Endothelial cell of umbilical vein (primary cell): Measurements from ENCODE around the gene FUT9. TPM values are rescaled to one million over a fixed set of nuclear protein-coding genes. Genes with fewer than 3 reads are reported as not detected.

Experiments
- BruUV-seq: library from RNA; stranded (reverse); fragments of 400-500 nt; replicated peaks from 2 replicates; lab custom pipeline; 2021; lab: Mats Ljungman, UMichigan
- CTCF ChIA-PET: fragments of 300-600, 350-600 bp; sonication (Branson Sonifier 250); formaldehyde crosslinking; loops from one replicate; lab custom pipeline; 2021; ENCODE audit warnings: antibody characterized with exemption, inconsistent platforms; lab: Charles Lee
- POLR2A ChIA-PET: fragments of 300-600, 350-600 bp; sonication (Branson Sonifier 250); formaldehyde crosslinking; loops from one replicate; lab custom pipeline; 2021; ENCODE audit warnings: antibody characterized with exemption, inconsistent platforms; lab: Charles Lee
- DNase-seq: peaks from one replicate; pipeline ENCODE4 v3.0.0-alpha.2; 2011; ENCODE audit warnings: low read depth, low spot score
- FAIRE-seq: peaks from 2 replicates; lab custom pipeline; 2011; peaks lifted over from hg19 to GRCh38; lab: Jason Lieb, UNC
- H2AFZ ChIP-seq: 2 replicates; pipeline ENCODE4 v1.6.0; 2012; ENCODE audit warnings: low read depth, low read length, control low read depth, inconsistent platforms
- H3K27ac ChIP-seq: 2 replicates; pipeline ENCODE4 v1.5.1; 2011; ENCODE audit warnings: low read depth, mild to moderate bottlenecking, control low read depth, low read length, moderate library complexity; ENCODE audit not compliant: insufficient read depth
- H3K27me3 ChIP-seq, 2 experiments: 2 replicates each; pipeline versions ENCODE4 v1.6.0 to v1.6.1; 2011; ENCODE audit warnings: low read length in 2 of 2, mixed read lengths in 1 of 2; ENCODE audit not compliant: control insufficient read depth in 2 of 2, insufficient read depth in 2 of 2
- H3K36me3 ChIP-seq, 2 experiments: 2 replicates in 1 of 2; 3 replicates in 1 of 2; pipeline ENCODE4 v1.5.1; 2011; ENCODE audit warnings: low read length in 2 of 2, mild to moderate bottlenecking in 1 of 2, moderate library complexity in 1 of 2; ENCODE audit not compliant: control insufficient read depth in 2 of 2, insufficient read depth in 2 of 2; ENCODE audit errors: extremely low read depth in 1 of 2
- H3K4me1 ChIP-seq: 3 replicates; pipeline ENCODE4 v1.5.1; 2011; ENCODE audit warnings: mild to moderate bottlenecking, low read length; ENCODE audit not compliant: control insufficient read depth, insufficient read depth; ENCODE audit errors: extremely low read depth
- H3K4me2 ChIP-seq: 2 replicates; pipeline ENCODE4 v1.6.1; 2011; ENCODE audit warnings: low read length, control low read depth, mixed read lengths; ENCODE audit not compliant: insufficient read depth
- H3K4me3 ChIP-seq, 3 experiments: fragments of 200-600 bp in 1 of 3; sonication (generic), shearing (Covaris generic) in 1 of 3; replicated peaks in 1 of 3; 2 replicates each; pipeline ENCODE4 v1.5.1; 2011 to 2016; ENCODE audit warnings: control low read depth in 3 of 3, low read length in 3 of 3, mild to moderate bottlenecking in 2 of 3, inconsistent platforms in 1 of 3, low read depth in 1 of 3, moderate library complexity in 1 of 3; ENCODE audit not compliant: insufficient read depth in 1 of 3
- H3K79me2 ChIP-seq: 2 replicates; pipeline ENCODE4 v1.6.0; 2012; ENCODE audit warnings: low read length, inconsistent platforms; ENCODE audit not compliant: control insufficient read depth, insufficient read depth
- H3K9ac ChIP-seq: replicated peaks from 2 replicates; pipeline ENCODE3; 2011; ENCODE audit warnings: low read length, control low read depth; ENCODE audit not compliant: insufficient read depth; ENCODE audit errors: extremely low read depth
- H3K9me1 ChIP-seq: replicated peaks from 3 replicates; pipeline ENCODE4 v1.6.0; 2011; ENCODE audit warnings: mild to moderate bottlenecking, low read length; ENCODE audit not compliant: control insufficient read depth, insufficient read depth; ENCODE audit errors: extremely low read depth
- H3K9me3 ChIP-seq: replicated peaks from 2 replicates; pipeline ENCODE4 v1.5.1; 2012; ENCODE audit warnings: low read length, inconsistent platforms; ENCODE audit not compliant: control insufficient read depth, insufficient read depth
- H4K20me1 ChIP-seq: replicated peaks from 2 replicates; pipeline ENCODE3; 2011; ENCODE audit warnings: mild to moderate bottlenecking, low read length; ENCODE audit not compliant: control insufficient read depth, insufficient read depth; ENCODE audit errors: extremely low read depth
- CTCF ChIP-seq, 2 donors: IDR thresholded peaks; 1 replicate in 1 of 2; 2 replicates in 1 of 2; pipeline ENCODE4 v1.5.1; 2011; ENCODE audit warnings: low read length in 2 of 2, mild to moderate bottlenecking in 2 of 2, moderate library complexity in 2 of 2, control low read depth in 1 of 2, inconsistent platforms in 1 of 2, low read depth in 1 of 2; ENCODE audit not compliant: insufficient read depth in 1 of 2; ENCODE audit errors: extremely low read depth in 1 of 2
- EZH2 ChIP-seq: IDR thresholded peaks from 2 replicates; pipeline ENCODE4 v1.6.1; 2012; ENCODE audit warnings: borderline replicate concordance, low read depth, mild to moderate bottlenecking, moderate library complexity, low read length, inconsistent platforms; ENCODE audit not compliant: severe bottlenecking
- FOS ChIP-seq: IDR thresholded peaks from 2 replicates; pipeline ENCODE4 v1.6.1; 2011; ENCODE audit warnings: mild to moderate bottlenecking, low read length, moderate library complexity, borderline replicate concordance; ENCODE audit not compliant: insufficient read depth
- GATA2 ChIP-seq: IDR thresholded peaks from 2 replicates; pipeline ENCODE4 v1.7.0; 2011; ENCODE audit warnings: low read depth, mild to moderate bottlenecking, moderate library complexity, mixed read lengths, low read length; ENCODE audit not compliant: insufficient read length, insufficient read depth
- JUN ChIP-seq: IDR thresholded peaks from 2 replicates; pipeline ENCODE4 v1.6.1; 2011; ENCODE audit warnings: borderline replicate concordance, low read depth; ENCODE audit not compliant: insufficient read length, insufficient read depth
- MAX ChIP-seq: IDR thresholded peaks from 2 replicates; pipeline ENCODE4 v1.6.1; 2011; ENCODE audit not compliant: insufficient read depth, insufficient read length
- MYC ChIP-seq: IDR thresholded peaks from one replicate; pipeline ENCODE4 v1.6.1; 2011; ENCODE audit warnings: mild to moderate bottlenecking, low read depth, low read length
- POLR2A ChIP-seq: IDR thresholded peaks from 2 replicates; pipeline ENCODE4 v1.6.1; 2012; ENCODE audit warnings: low read depth, mild to moderate bottlenecking, control low read depth, low read length
- POLR2AphosphoS5 ChIP-seq: IDR thresholded peaks from 2 replicates; pipeline ENCODE4 v1.6.1; 2012; ENCODE audit warnings: low read depth, mild to moderate bottlenecking, control low read depth, low read length, moderate library complexity; ENCODE audit not compliant: insufficient read depth
- dilution Hi-C: fragments of 300-500 bp; cut with MboI; formaldehyde crosslinking; loops from one replicate; pipeline ENCODE4 v1.15.0; 2019; ENCODE audit warnings: low sequenced_read_pairs; ENCODE audit not compliant: extremely low pct_ligation_motif_present
- intact Hi-C: fragments of 100-400 bp; cut with micrococcal nuclease; formaldehyde crosslinking; loops from one replicate; pipeline ENCODE4 v1.10.0; 2022
- polyA plus RNA-seq, 4 experiments: library from polyadenylated mRNA; depleted of rRNA in 3 of 4; stranded (reverse) in 3 of 4; unstranded in 1 of 4; fragments of >200 nt; gene quantifications; 2 replicates each; pipeline versions ENCODE4 v1.2.1 to v1.2.3, GENCODE V29; 2011 to 2012; ENCODE audit warnings: missing spikeins in 1 of 4
- total RNA-seq: library from RNA; stranded (reverse); gene quantifications from 2 replicates; pipeline ENCODE4 v1.2.3, GENCODE V29; 2021

Gene FUT9
- total and polyA plus RNA-seq, 2 donors (not counting 3 experiments of a cell fraction or from before 2014, with no cell fraction given), result not detected

- no peak for TF ChIP-seq MYC
- TF ChIP-seq POLR2AphosphoS5, result no peak
- no peak for TF ChIP-seq GATA2
- TF ChIP-seq EZH2, result no peak
- no peak for TF ChIP-seq MAX
- no peak for TF ChIP-seq FOS
- TF ChIP-seq JUN, result no peak
- no peak for TF ChIP-seq POLR2A
- TF ChIP-seq CTCF (IDR thresholded peaks at IDR 0.05; ENCODE audit: extremely low read depth in 1 of 2, insufficient read depth in 1 of 2, low read depth in 1 of 2, low read length in 2 of 2), result no peak
- no peaks in the 10 kb centered on the region for H3K27me3 ChIP-seq
- no peaks in the 10 kb centered on the region for H3K79me2 ChIP-seq
- H3K27ac ChIP-seq, result no peak overlapping the region
- no peak for DNase-seq
- no peak overlapping the region for H3K4me3 ChIP-seq
- H3K9me3 ChIP-seq, result no peaks in the 10 kb centered on the region
- no peaks in the 10 kb centered on the region for H3K4me1 ChIP-seq
- no peak for FAIRE-seq
- no peak overlapping the region for H2AFZ ChIP-seq
- dilution Hi-C loops, result no loop called here
- no peak overlapping the region for H3K4me2 ChIP-seq
- H4K20me1 ChIP-seq, result no peaks in the 10 kb centered on the region
- ChIA-PET CTCF (no interaction called here), POLR2A (no interaction called here)
- intact Hi-C loops, result no loop called here
- H3K36me3 ChIP-seq, result no peaks in the 10 kb centered on the region
- H3K9me1 ChIP-seq, result no peaks in the 10 kb centered on the region
- H3K9ac ChIP-seq, result no peak overlapping the region
- no TSS peak for BruUV-seq
These were observed 134.7 kb downstream of the FUT9 start for GRCh38 chr6:96150431-96150830.
